ENCODE measurements around the gene HELB.

GRCh38 chr12:66304296-66304900, 2.1 kb downstream of the HELB start:
- TF ChIP-seq POLR2A (IDR thresholded peaks at IDR 0.05; ENCODE audit: low read depth, low read length) = no peak
- no peak for TF ChIP-seq HCFC1 (IDR thresholded peaks at IDR 0.05; ENCODE audit: low read length)
- no peak for TF ChIP-seq ZZZ3 (IDR thresholded peaks at IDR 0.05; ENCODE audit: control insufficient read depth, insufficient read length, low read depth)
- TF ChIP-seq SUZ12 (IDR thresholded peaks at IDR 0.05; ENCODE audit: unreplicated experiment) = no peak
- no peak for TF ChIP-seq REST (IDR thresholded peaks at IDR 0.05; ENCODE audit: low read depth, low read length)
